Nucleus accumbens (tissue), 56 donors: ENCODE results near the gene CD8B.

Experiments
- DNase-seq, 56 donors: peaks; one replicate each; lab custom pipeline; 2025; lab: John Stamatoyannopoulos, UW

The CD8B gene

GRCh38 chr2:86775338-86775737 lies 86.3 kb downstream of the CD8B start:
- no peak for DNase-seq

- no peak for DNase-seq
These were observed 86.8 kb downstream of the CD8B start for GRCh38 chr2:86774862-86775261.

GRCh38 chr2:86772611-86773010 lies 89.1 kb downstream of the CD8B start:
- no peak for DNase-seq

GRCh38 chr2:86770816-86771301 lies 90.8 kb downstream of the CD8B start:
- DNase-seq, result no peak

GRCh38 chr2:86769838-86770237 lies 91.8 kb downstream of the CD8B start:
- DNase-seq, result peak in 1 of 56 donors; percentile 18

GRCh38 chr2:86768189-86768949 lies 93.3 kb downstream of the CD8B start:
- DNase-seq, result no peak
